T-cell (primary cell): Measurements from ENCODE around the gene TRMT61A. TPM values are rescaled to one million over a fixed set of nuclear protein-coding genes. Genes with fewer than 3 reads are reported as not detected.

Source experiments
- ATAC-seq, 4 experiments: fragments of 200-7000 bp in 3 of 4; fragments of 150-1000 bp in 1 of 4; cut with Tn5 transposase; replicated peaks in 1 of 4; 1 replicate in 3 of 4; 2 replicates in 1 of 4; pipeline ENCODE4 v1.10.0; 2021; ENCODE audit warnings: moderate library complexity in 3 of 4, mild to moderate bottlenecking in 2 of 4, moderate number of reproducible peaks in 1 of 4
- CTCF ChIA-PET, 2 donors: fragments of 300-600 bp; sonication (Branson Sonifier 250); formaldehyde crosslinking; loops; one replicate each; lab custom pipeline; 2022; ENCODE audit warnings: antibody characterized with exemption in 2 of 2; lab: Charles Lee
- POLR2A ChIA-PET, 2 donors: fragments of 300-600 bp; sonication (Branson Sonifier 250); formaldehyde crosslinking; loops; one replicate each; lab custom pipeline; 2022; ENCODE audit warnings: antibody characterized with exemption in 2 of 2; lab: Charles Lee
- DNase-seq, 35 experiments: peaks; one replicate each; pipeline versions ENCODE4 v3.0.0 to v3.0.0-alpha.2; 2013 to 2023
- H3K27ac ChIP-seq: one replicate; pipeline ENCODE4 v1.5.1; 2013; ENCODE audit warnings: low read length
- H3K27me3 ChIP-seq, 2 experiments: replicated peaks in 1 of 2; 1 replicate in 1 of 2; 2 replicates in 1 of 2; pipeline versions ENCODE4 v1.6.1 to v1.7.0; 2013; ENCODE audit warnings: low read length in 1 of 2, mixed read lengths in 1 of 2; ENCODE audit not compliant: control insufficient read depth in 2 of 2, insufficient read depth in 2 of 2; ENCODE audit errors: extremely low read depth in 1 of 2
- H3K36me3 ChIP-seq, 2 donors: 1 replicate in 1 of 2; 2 replicates in 1 of 2; pipeline versions ENCODE4 v1.6.1 to v1.7.0; 2013; ENCODE audit warnings: low read length in 1 of 2; ENCODE audit not compliant: control insufficient read depth in 2 of 2, insufficient read depth in 1 of 2; ENCODE audit errors: extremely low read depth in 1 of 2
- H3K4me1 ChIP-seq, 2 experiments: 1 replicate in 1 of 2; 2 replicates in 1 of 2; pipeline versions ENCODE4 v1.6.1 to v1.7.0; 2013; ENCODE audit warnings: low read length in 2 of 2, mixed read lengths in 1 of 2; ENCODE audit not compliant: insufficient read depth in 2 of 2, control insufficient read depth in 1 of 2; ENCODE audit errors: extremely low read depth in 1 of 2
- H3K4me3 ChIP-seq, 2 donors: 1 replicate in 1 of 2; 2 replicates in 1 of 2; pipeline versions ENCODE4 v1.5.1 to v1.7.0; 2013; ENCODE audit warnings: mild to moderate bottlenecking in 2 of 2, low read length in 1 of 2, moderate library complexity in 1 of 2; ENCODE audit not compliant: control insufficient read depth in 1 of 2; ENCODE audit errors: extremely low read depth in 1 of 2
- H3K9me3 ChIP-seq: 2 replicates; pipeline ENCODE4 v1.7.0; 2013
- H3K27ac Mint-ChIP-seq, 2 donors: one replicate each; pipeline ENCODE4 v1.8.0; 2020 to 2021; ENCODE audit warnings: mild to moderate bottlenecking in 2 of 2, mixed read lengths in 2 of 2
- H3K27me3 Mint-ChIP-seq, 2 donors: one replicate each; pipeline ENCODE4 v1.8.0; 2021 to 2022; ENCODE audit warnings: mixed read lengths in 2 of 2
- H3K36me3 Mint-ChIP-seq: one replicate; pipeline ENCODE4 v1.8.0; 2021; ENCODE audit warnings: mixed read lengths
- H3K4me1 Mint-ChIP-seq, 3 donors: one replicate each; pipeline ENCODE4 v1.8.0; 2020 to 2022; ENCODE audit warnings: mixed read lengths in 3 of 3, mild to moderate bottlenecking in 1 of 3
- H3K4me3 Mint-ChIP-seq, 3 donors: one replicate each; pipeline ENCODE4 v1.8.0; 2020 to 2022; ENCODE audit warnings: mild to moderate bottlenecking in 3 of 3, mixed read lengths in 3 of 3, moderate library complexity in 3 of 3
- H3K9me3 Mint-ChIP-seq, 3 donors: one replicate each; pipeline ENCODE4 v1.8.0; 2020 to 2022; ENCODE audit warnings: mixed read lengths in 3 of 3
- whole genome bisulfite sequencing: methylation state at CpG from one replicate; pipeline ENCODE4 v1.1.5; 2013; ENCODE audit warnings: missing lambda C conversion rate; ENCODE audit not compliant: insufficient coverage; 5-methylcytosine and 5-hydroxymethylcytosine counted together
- total RNA-seq, 35 experiments: library from RNA in 6 of 35; stranded (reverse) in 6 of 35; fragments of 120-200 nt in 1 of 35; gene quantifications; one replicate each; pipeline versions ENCODE4 v1.2.1 to v1.2.4 and lab custom pipeline; 2013 to 2026

The TRMT61A gene
- total RNA-seq, 5 donors from 2014 or later (not counting 1 experiment from before 2014, with no cell fraction given), result 10.0 to 20.3 (median 17.6) TPM

- Histone ChIP-seq H3K36me3 (peaks cover 7 to 14% of the 10 kb centered on the region in 2 donors), H3K27ac (no peak overlapping the region), H3K9me3 (no peaks in the 10 kb centered on the region), H3K27me3 (no peaks in the 10 kb centered on the region), H3K4me1 (peaks cover 13 to 40% of the 10 kb centered on the region in 2 experiments), H3K4me3 (no peak overlapping the region)
- no peak for DNase-seq
- 94% methylated on average over 24 of the region's 32 CpGs for WGBS
- Mint-ChIP-seq H3K27ac (no peak overlapping the region), H3K27me3 (no peaks in the 10 kb centered on the region), H3K4me1 (peaks cover 30 to 41% (median 38%) of the 10 kb centered on the region in 3 donors), H3K4me3 (no peak overlapping the region), H3K9me3 (no peaks in the 10 kb centered on the region), H3K36me3 (no peaks in the 10 kb centered on the region)
- ChIA-PET POLR2A (interaction anchor here in 1 of 2 donors (0.5 kb wide), 1 partner anchor 32 kb away, joined by 11 read pairs; no protein-coding TSS in a partner anchor), CTCF (no interaction called here)
- ATAC-seq, result no peak
These were observed 3.5 kb downstream of the TRMT61A start for GRCh38 chr14:103532216-103533136.

GRCh38 chr14:103533137-103533998, 4.4 kb downstream of the TRMT61A start:
- no peaks in the 10 kb centered on the region for H3K9me3 Mint-ChIP-seq
- H3K4me1 ChIP-seq, result peaks cover 13 to 31% of the 10 kb centered on the region in 2 experiments
- H3K4me3 ChIP-seq, result no peak overlapping the region
- H3K36me3 Mint-ChIP-seq, result no peaks in the 10 kb centered on the region
- H3K27me3 Mint-ChIP-seq, result no peaks in the 10 kb centered on the region
- peaks cover 7 to 14% of the 10 kb centered on the region in 2 donors for H3K36me3 ChIP-seq
- H3K4me1 Mint-ChIP-seq, result peaks cover 26 to 32% (median 31%) of the 10 kb centered on the region in 3 donors
- H3K4me3 Mint-ChIP-seq, result no peak overlapping the region
- ChIA-PET CTCF (no interaction called here), POLR2A (interaction anchor here in 1 of 2 donors (1.0 kb wide), 1 partner anchor 10 kb away, joined by 3 read pairs; no protein-coding TSS in a partner anchor)
- no peak overlapping the region for H3K27ac Mint-ChIP-seq
- no peak for ATAC-seq
- no peaks in the 10 kb centered on the region for H3K9me3 ChIP-seq
- no peaks in the 10 kb centered on the region for H3K27me3 ChIP-seq
- 92% methylated on average over 19 of the region's 23 CpGs for WGBS
- DNase-seq, result no peak
- no peak overlapping the region for H3K27ac ChIP-seq

GRCh38 chr14:103533999-103534575, 5.1 kb downstream of the TRMT61A start:
- CTCF ChIA-PET, result no interaction called here
- H3K36me3 Mint-ChIP-seq, result no peaks in the 10 kb centered on the region

GRCh38 chr14:103534576-103535061, 5.6 kb downstream of the TRMT61A start:
- DNase-seq, result no peak
- H3K27ac ChIP-seq, result no peak overlapping the region
- CTCF ChIA-PET, result no interaction called here
- no peak overlapping the region for H3K4me3 ChIP-seq
- peaks cover 0 to 3% of the 10 kb centered on the region in 2 experiments for H3K27me3 ChIP-seq
- Mint-ChIP-seq H3K27me3 (peaks cover 0 to 2% of the 10 kb centered on the region in 2 donors), H3K4me3 (no peak overlapping the region), H3K36me3 (no peaks in the 10 kb centered on the region), H3K9me3 (no peaks in the 10 kb centered on the region), H3K27ac (no peak overlapping the region), H3K4me1 (peaks cover 18 to 24% (median 23%) of the 10 kb centered on the region in 3 donors)
- ATAC-seq, result no peak
- POLR2A ChIA-PET, result no interaction called here
- H3K9me3 ChIP-seq, result no peaks in the 10 kb centered on the region
- peaks cover 7 to 14% of the 10 kb centered on the region in 2 donors for H3K36me3 ChIP-seq
- H3K4me1 ChIP-seq, result peaks cover 12 to 21% of the 10 kb centered on the region in 2 experiments
- 92% methylated on average over 22 of the region's 22 CpGs for WGBS

More at GRCh38 chr14:103533999-103534575, 5.1 kb downstream of the TRMT61A start:
- Mint-ChIP-seq H3K27me3 (no peaks in the 10 kb centered on the region), H3K4me1 (peaks cover 22 to 28% (median 27%) of the 10 kb centered on the region in 3 donors), H3K4me3 (no peak overlapping the region), H3K9me3 (no peaks in the 10 kb centered on the region), H3K27ac (no peak overlapping the region)
- Histone ChIP-seq H3K27ac (no peak overlapping the region), H3K4me1 (peaks cover 13 to 26% of the 10 kb centered on the region in 2 experiments), H3K9me3 (no peaks in the 10 kb centered on the region), H3K27me3 (no peaks in the 10 kb centered on the region), H3K4me3 (no peak overlapping the region), H3K36me3 (peaks cover 7 to 14% of the 10 kb centered on the region in 2 donors)
- no peak for ATAC-seq
- 93% methylated on average over 25 of the region's 25 CpGs for WGBS
- POLR2A ChIA-PET, result interaction anchor here in 1 of 2 donors (1.0 kb wide), 1 partner anchor 9 kb away, joined by 3 read pairs; no protein-coding TSS in a partner anchor
- DNase-seq, result no peak

GRCh38 chr14:103535081-103535890, 6.3 kb downstream of the TRMT61A start:
- no peak overlapping the region for H3K27ac Mint-ChIP-seq
- H3K27me3 ChIP-seq, result peaks cover 0 to 3% of the 10 kb centered on the region in 2 experiments
- peaks cover 0 to 2% of the 10 kb centered on the region in 2 donors for H3K27me3 Mint-ChIP-seq
- H3K4me3 Mint-ChIP-seq, result no peak overlapping the region
- DNase-seq, result no peak
- H3K9me3 Mint-ChIP-seq, result no peaks in the 10 kb centered on the region
- no peak overlapping the region for H3K27ac ChIP-seq
- no peaks in the 10 kb centered on the region for H3K9me3 ChIP-seq
- H3K4me3 ChIP-seq, result no peak overlapping the region
- peaks cover 7 to 14% of the 10 kb centered on the region in 2 donors for H3K36me3 ChIP-seq
- ChIA-PET POLR2A (no interaction called here), CTCF (no interaction called here)
- no peaks in the 10 kb centered on the region for H3K36me3 Mint-ChIP-seq
- 95% methylated on average over 9 of the region's 21 CpGs for WGBS
- ATAC-seq, result no peak
- H3K4me1 Mint-ChIP-seq, result peaks cover 11 to 17% (median 17%) of the 10 kb centered on the region in 3 donors
- H3K4me1 ChIP-seq, result peaks cover 5 to 15% of the 10 kb centered on the region in 2 experiments
